Esophagus mucosa (tissue), 1 donor: ENCODE results near the gene CXADR. TPM values are rescaled to one million over a fixed set of nuclear protein-coding genes. Genes with fewer than 3 reads are reported as not detected.
"Not testable (repeated sequence)": the region's sequence is repeated elsewhere in the genome, so short reads cannot be mapped to it uniquely, and the experiment has no call there.

Source experiments
- ATAC-seq: fragments of 200-7000 bp; cut with Tn5 transposase; one replicate; pipeline ENCODE4 v1.9.1; 2020
- total RNA-seq: library from RNA; stranded (reverse); gene quantifications from one replicate; pipeline ENCODE4 v1.2.4, GENCODE V29; 2023
- donor health status: DM: yes; HTN: yes; CAD: no.

Gene CXADR
- total RNA-seq, 1 donor from 2014 or later = 34.9 TPM

DNA sequence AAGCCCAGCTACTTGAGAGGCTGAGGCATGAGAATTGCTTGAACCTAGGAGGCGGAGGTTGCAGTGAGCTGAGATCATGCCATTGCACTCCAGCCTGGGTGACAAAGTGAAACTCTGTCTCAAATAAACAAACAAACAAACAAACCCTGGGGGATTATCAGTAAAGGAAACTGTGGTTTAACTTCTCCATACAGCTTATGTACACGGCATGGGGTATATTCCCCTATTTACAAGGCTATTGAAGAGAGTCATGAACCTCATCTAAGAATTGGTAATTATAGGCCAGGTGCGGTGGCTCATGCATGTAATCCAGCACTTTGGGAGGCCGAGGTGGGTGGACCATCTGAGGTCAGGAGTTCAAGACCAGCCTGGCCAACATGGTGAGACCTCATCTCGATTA, 9.9 kb upstream of the CXADR start:
- not testable (repeated sequence) for ATAC-seq

- ATAC-seq = no peak
Measured at GRCh38 chr21:17506951-17507350, 5.9 kb upstream of the CXADR start.

DNA sequence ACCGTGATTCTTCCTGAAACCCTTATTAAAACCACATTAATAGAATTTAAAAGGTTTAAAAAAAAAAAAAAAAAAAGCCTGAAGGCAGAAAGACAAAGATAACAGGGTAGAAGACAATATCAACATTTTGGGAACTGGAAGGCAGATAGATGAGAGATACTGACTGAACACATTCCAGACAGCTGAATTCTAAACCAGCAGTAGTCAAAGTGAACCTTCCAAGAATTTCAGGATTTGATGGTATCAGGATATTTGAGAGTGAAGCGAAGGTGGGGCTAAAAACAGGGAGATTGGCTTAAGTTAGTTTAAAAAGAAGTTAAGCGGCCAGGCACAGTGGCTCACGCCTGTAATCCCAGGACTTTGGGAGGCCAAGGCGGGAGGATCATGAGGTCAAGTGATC, 5.3 kb upstream of the CXADR start:
- ATAC-seq = no peak

DNA sequence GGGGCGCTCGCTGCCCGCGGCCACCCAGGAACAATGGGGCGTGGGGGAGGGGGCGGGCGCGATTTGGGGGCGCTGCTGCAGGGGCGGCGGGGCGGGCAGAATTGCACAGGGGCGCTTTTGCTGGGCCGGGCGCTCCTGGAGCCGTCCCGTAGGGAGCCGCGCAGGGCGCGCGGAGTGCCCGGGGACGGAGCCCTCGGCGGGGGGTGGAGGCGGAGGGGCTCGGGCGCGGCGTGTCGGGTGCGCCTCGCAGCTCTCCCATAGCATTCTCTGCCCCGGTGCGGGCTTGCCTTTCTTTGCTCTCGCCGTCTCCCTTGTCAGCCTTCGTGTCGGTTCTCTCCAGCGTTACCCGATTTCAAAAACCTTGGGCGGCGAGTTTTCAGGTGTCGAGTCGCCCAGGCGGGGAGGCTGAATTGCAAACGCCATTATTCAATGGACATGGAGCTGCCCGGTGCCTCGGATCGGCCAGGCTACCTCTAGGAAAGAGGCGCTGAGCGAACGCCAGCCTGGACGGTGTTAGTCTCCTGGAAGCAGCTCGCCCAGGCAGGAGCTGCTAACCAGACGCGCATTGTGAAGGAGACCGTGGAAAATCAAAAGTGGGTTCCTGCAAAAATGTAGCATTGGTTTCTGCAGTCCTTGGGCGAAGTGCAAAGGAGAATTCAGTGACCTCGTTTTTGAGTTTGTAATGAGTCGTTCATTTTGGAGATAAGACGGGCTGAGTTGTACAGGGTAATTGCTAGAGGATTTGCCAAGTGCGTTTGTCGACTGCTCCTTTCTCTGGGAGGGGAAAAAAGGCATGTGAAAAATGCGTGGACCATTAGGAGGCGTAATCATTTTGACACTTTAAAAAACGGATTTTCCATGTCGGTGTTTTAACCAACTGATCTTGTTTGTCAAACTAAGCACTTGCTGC, 626 bp downstream of the CXADR start:
- ATAC-seq = peak; percentile 39

GRCh38 chr21:17514124-17514845, 1.4 kb downstream of the CXADR start:
- no peak for ATAC-seq

- ATAC-seq = not testable (repeated sequence)
Measured at GRCh38 chr21:17517008-17517407, 4.2 kb downstream of the CXADR start.

DNA sequence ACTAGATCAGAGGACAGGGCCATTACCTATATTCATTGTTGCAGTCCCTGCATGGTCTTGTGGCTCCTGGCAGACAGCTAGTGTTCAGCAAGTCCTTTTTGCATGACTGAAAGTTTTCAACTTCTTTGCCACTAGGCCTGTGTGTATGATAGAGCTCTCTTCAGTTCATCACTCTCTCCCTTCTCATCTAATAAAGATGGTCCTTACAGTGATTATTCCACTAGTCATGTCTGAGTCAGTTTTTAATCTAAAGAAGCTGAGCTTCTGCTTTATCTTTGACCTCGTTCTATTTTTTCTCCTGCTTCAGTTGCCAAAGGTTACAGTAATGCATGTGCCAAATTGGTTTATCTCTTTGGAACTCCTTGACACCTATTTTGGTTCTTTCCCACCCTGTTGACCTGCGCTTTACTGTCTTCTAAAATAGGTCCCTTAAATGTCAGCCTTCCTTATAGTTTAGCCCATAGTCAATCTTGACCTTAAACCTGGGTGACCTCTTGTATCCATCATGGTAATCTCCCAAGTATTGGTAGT, 6.4 kb downstream of the CXADR start:
- no peak for ATAC-seq

GRCh38 chr21:17519965-17520609, 7.2 kb downstream of the CXADR start:
- peak; percentile 34 for ATAC-seq

GRCh38 chr21:17523007-17523451, 10.2 kb downstream of the CXADR start:
- peak; percentile 27 for ATAC-seq

- ATAC-seq = not testable (repeated sequence)
Measured at GRCh38 chr21:17523979-17524494, 11.2 kb downstream of the CXADR start.

DNA sequence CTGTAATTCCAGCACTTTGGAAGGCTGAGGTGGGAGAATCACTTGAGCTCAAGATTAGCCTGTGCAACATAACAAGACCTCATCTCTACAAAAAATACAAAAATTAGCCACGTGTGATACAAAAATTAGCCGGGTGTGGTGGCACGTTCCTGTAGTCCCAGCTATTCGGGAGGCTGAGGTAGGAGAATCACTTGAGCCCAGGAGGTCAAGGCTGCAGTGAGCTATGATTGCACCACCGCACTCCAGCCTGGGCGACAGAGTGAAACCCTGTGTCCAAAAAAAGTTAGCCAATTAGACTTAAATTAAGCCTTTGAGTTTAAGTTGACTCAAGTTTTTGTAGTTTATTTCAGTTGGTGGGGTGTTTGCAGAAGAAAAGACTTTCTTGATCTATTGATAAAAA, 11.8 kb downstream of the CXADR start:
- no peak for ATAC-seq

- no peak for ATAC-seq
Measured at GRCh38 chr21:17526776-17527175, 13.9 kb downstream of the CXADR start.

GRCh38 chr21:17527240-17527639, 14.4 kb downstream of the CXADR start:
- ATAC-seq = peak; percentile 53

GRCh38 chr21:17527711-17528110, 14.9 kb downstream of the CXADR start:
- ATAC-seq = no peak

DNA sequence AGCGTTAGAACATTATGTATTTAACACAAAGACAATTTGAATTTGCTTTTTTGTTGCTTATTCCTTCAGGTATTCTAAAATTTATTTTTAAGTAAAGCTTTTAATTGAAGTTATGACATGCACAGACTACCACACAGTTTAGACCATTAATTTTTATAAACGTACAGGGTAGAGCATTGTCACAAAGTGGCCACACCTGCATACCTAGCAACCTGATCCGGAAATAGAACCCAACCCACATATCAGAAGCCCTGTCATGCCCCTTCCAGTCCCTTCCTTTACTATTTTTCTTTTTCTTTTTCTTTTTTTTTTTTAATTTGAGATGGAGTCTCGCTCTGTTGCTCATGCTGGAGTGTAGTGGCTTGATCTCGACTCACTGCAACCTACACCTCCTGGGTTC, 16.8 kb downstream of the CXADR start:
- peak; percentile 71 for ATAC-seq

- no peak for ATAC-seq
Measured at GRCh38 chr21:17532292-17532691, 19.4 kb downstream of the CXADR start.

GRCh38 chr21:17536381-17536780, 23.5 kb downstream of the CXADR start:
- peak; percentile 59 for ATAC-seq

- ATAC-seq = peak; percentile 71
Measured at GRCh38 chr21:17537299-17537698, 24.5 kb downstream of the CXADR start.

- ATAC-seq = no peak
Measured at GRCh38 chr21:17538576-17538975, 25.7 kb downstream of the CXADR start.

DNA sequence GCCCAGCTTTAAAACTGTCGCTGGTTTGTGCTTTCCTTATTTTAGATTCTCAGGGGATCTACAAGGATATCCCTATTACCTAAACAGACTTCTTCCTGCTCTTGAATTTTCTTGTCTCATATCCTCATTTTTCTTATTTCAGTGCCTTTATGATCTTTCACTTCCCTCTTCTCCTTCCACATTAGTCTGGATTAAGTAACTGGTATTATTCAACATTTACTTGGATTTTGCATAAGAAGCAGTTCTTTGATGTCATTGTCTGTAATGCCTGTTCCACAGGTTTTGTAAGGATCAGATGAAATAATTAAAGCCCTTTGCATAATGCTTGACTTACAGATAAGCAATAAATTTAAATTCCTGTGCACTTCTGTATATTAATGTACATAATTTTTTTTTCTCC, 26.5 kb downstream of the CXADR start:
- peak; percentile 59 for ATAC-seq

- ATAC-seq = peak; percentile 62
Measured at GRCh38 chr21:17539743-17540341, 27.0 kb downstream of the CXADR start.

- peak; percentile 41 for ATAC-seq
Measured at GRCh38 chr21:17540530-17540929, 27.7 kb downstream of the CXADR start.
